GM23338 (cell line): ENCODE results near the gene MDM2. TPM values are rescaled to one million over a fixed set of nuclear protein-coding genes. Genes with fewer than 3 reads are reported as not detected.
A peak's percentile ranks its signal among the peaks of the same experiment; 100 is the strongest.

Experiments used
- ATAC-seq: fragments of 200-7000 bp; cut with Tn5 transposase; 3 replicates; pipeline ENCODE4 v1.9.1; 2020
- DNase-seq: peaks from one replicate; pipeline ENCODE4 v3.0.0-alpha.2; 2015; ENCODE audit warnings: low spot score
- H2AFZ ChIP-seq: fragments of 200-600 bp; sonication (generic); 2 replicates; pipeline ENCODE4 v1.8.0; 2016; ENCODE audit warnings: antibody characterized with exemption, mild to moderate bottlenecking, moderate library complexity
- H3F3A ChIP-seq: fragments of 200-600 bp; sonication (generic); replicated peaks from 2 replicates; pipeline ENCODE4 v1.8.0; 2017; ENCODE audit warnings: antibody characterized with exemption, mixed run types, low read depth
- H3K27ac ChIP-seq: fragments of 200-600 bp; sonication (generic); 2 replicates; pipeline ENCODE4 v1.6.1; 2016; ENCODE audit warnings: low read depth
- H3K27me3 ChIP-seq: fragments of 200-600 bp; sonication (generic); 2 replicates; pipeline ENCODE4 v1.8.0; 2016; ENCODE audit warnings: mild to moderate bottlenecking, mixed run types, moderate library complexity; ENCODE audit not compliant: insufficient read depth
- H3K36me3 ChIP-seq: fragments of 200-600 bp; sonication (generic); 2 replicates; pipeline ENCODE4 v1.8.0; 2016; ENCODE audit warnings: mild to moderate bottlenecking; ENCODE audit not compliant: insufficient read depth
- H3K4me1 ChIP-seq: fragments of 200-600 bp; sonication (generic); 2 replicates; pipeline ENCODE4 v1.8.0; 2016; ENCODE audit warnings: mild to moderate bottlenecking, moderate library complexity; ENCODE audit not compliant: insufficient read depth
- H3K4me2 ChIP-seq: fragments of 200-600 bp; sonication (generic); 2 replicates; pipeline ENCODE4 v1.7.1; 2017; ENCODE audit warnings: mixed run types
- H3K4me3 ChIP-seq: fragments of 200-600 bp; sonication (generic); 2 replicates; pipeline ENCODE4 v1.6.1; 2016; ENCODE audit warnings: mixed run types
- H3K79me2 ChIP-seq: fragments of 200-600 bp; sonication (generic); replicated peaks from 2 replicates; pipeline ENCODE4 v1.8.0; 2017; ENCODE audit warnings: mild to moderate bottlenecking; ENCODE audit not compliant: insufficient read depth
- H3K9me2 ChIP-seq: fragments of 200-600 bp; sonication (generic); 2 replicates; pipeline ENCODE4 v1.8.0; 2017; ENCODE audit not compliant: insufficient read depth
- H4K20me1 ChIP-seq: fragments of 200-600 bp; sonication (generic); replicated peaks from 2 replicates; pipeline ENCODE4 v1.8.0; 2017; ENCODE audit warnings: mild to moderate bottlenecking; ENCODE audit not compliant: insufficient read depth
- H3K27ac Mint-ChIP-seq: 2 replicates; pipeline ENCODE4 v1.8.0; 2020; ENCODE audit warnings: inconsistent platforms, mild to moderate bottlenecking, moderate library complexity, mixed read lengths
- H3K27me3 Mint-ChIP-seq: 3 replicates; pipeline ENCODE4 v1.8.0; 2022; ENCODE audit warnings: low read depth, mild to moderate bottlenecking, moderate library complexity, mixed read lengths, inconsistent platforms; ENCODE audit not compliant: insufficient read depth, poor library complexity
- H3K36me3 Mint-ChIP-seq: 3 replicates; pipeline ENCODE4 v1.8.0; 2021; ENCODE audit warnings: low read depth, mild to moderate bottlenecking, inconsistent platforms, moderate library complexity, mixed read lengths
- H3K4me1 Mint-ChIP-seq: 3 replicates; pipeline ENCODE4 v1.8.0; 2020; ENCODE audit warnings: mild to moderate bottlenecking, inconsistent platforms, mixed read lengths
- H3K4me3 Mint-ChIP-seq: 3 replicates; pipeline ENCODE4 v1.8.0; 2021; ENCODE audit warnings: moderate library complexity, mild to moderate bottlenecking, inconsistent platforms, mixed read lengths
- H3K9me3 Mint-ChIP-seq: 3 replicates; pipeline ENCODE4 v1.8.0; 2020; ENCODE audit warnings: moderate library complexity, mild to moderate bottlenecking, inconsistent platforms, mixed read lengths
- CREB1 ChIP-seq: fragments of 250-450 bp; sonication (Bioruptor Pico); IDR thresholded peaks from 2 replicates; pipeline ENCODE4 v1.5.0; 2020; ENCODE audit warnings: low read depth, mild to moderate bottlenecking, moderate library complexity
- EZH2 ChIP-seq: fragments of 200-600 bp; sonication (generic); IDR thresholded peaks from one replicate; pipeline ENCODE4 v1.8.0; 2017; ENCODE audit warnings: antibody characterized with exemption, mild to moderate bottlenecking, low read depth; ENCODE audit not compliant: unreplicated experiment
- EZH2phosphoT487 ChIP-seq: fragments of 200-600 bp; sonication (generic); IDR thresholded peaks from one replicate; pipeline ENCODE4 v1.8.1; 2018; ENCODE audit warnings: antibody characterized with exemption; ENCODE audit not compliant: unreplicated experiment
- JUNB ChIP-seq: IDR thresholded peaks from one replicate; pipeline ENCODE4 v1.6.1; 2016; ENCODE audit warnings: antibody characterized with exemption; ENCODE audit not compliant: unreplicated experiment
- NANOG ChIP-seq: IDR thresholded peaks from 2 replicates; pipeline ENCODE4 v1.6.1; 2016; ENCODE audit warnings: antibody characterized with exemption, borderline replicate concordance
- POLR2AphosphoS5 ChIP-seq: IDR thresholded peaks from 2 replicates; pipeline ENCODE4 v1.6.1; 2016; ENCODE audit warnings: antibody characterized with exemption, low read depth
- STAT1 ChIP-seq: IDR thresholded peaks from one replicate; pipeline ENCODE4 v1.6.1; 2016; ENCODE audit warnings: antibody characterized with exemption; ENCODE audit not compliant: unreplicated experiment
- ZNF114 ChIP-seq: fragments of 250-450 bp; sonication (Bioruptor Pico); IDR thresholded peaks from 2 replicates; pipeline ENCODE4 v1.5.0; 2020; ENCODE audit warnings: mild to moderate bottlenecking, moderate library complexity
- ZNF331 ChIP-seq: fragments of 250-450 bp; sonication (Bioruptor Pico); IDR thresholded peaks from 2 replicates; pipeline ENCODE4 v1.5.0; 2020; ENCODE audit warnings: low read depth, mild to moderate bottlenecking, moderate library complexity
- polyA plus RNA-seq: library from polyadenylated mRNA; unstranded; fragments of >200 nt; fragmentation: Nextera tagmentation; extraction: Ambion mirVana; gene quantifications from 2 replicates; pipeline ENCODE4 v1.2.1, GENCODE V29; 2016
- total RNA-seq: library from RNA; depleted of rRNA; stranded (reverse); fragments of >200 nt; shearing (Covaris generic); gene quantifications from 2 replicates; pipeline ENCODE4 v1.2.3, GENCODE V29; 2014
- TF ChIP-seq, protein P1 (sequence below): IDR thresholded peaks from 2 replicates; pipeline ENCODE4 v1.6.1; 2016; ENCODE audit warnings: antibody characterized with exemption
- TF ChIP-seq, protein P2 (sequence below): fragments of 250-450 bp; sonication (Bioruptor Pico); IDR thresholded peaks from 2 replicates; pipeline ENCODE4 v1.5.0; 2020; ENCODE audit warnings: mild to moderate bottlenecking, moderate library complexity
- TF ChIP-seq, protein P3 (sequence below): IDR thresholded peaks from one replicate; pipeline ENCODE4 v1.6.1; 2018; ENCODE audit warnings: antibody characterized with exemption; ENCODE audit not compliant: unreplicated experiment
- TF ChIP-seq, protein P4 (sequence below), 2 experiments: fragments of 200-600 bp in 1 of 2; sonication (generic) in 1 of 2; conservative IDR thresholded peaks; 2 replicates each; pipeline versions ENCODE4 v1.5.1 to v1.6.1; 2016 to 2017; ENCODE audit warnings: antibody characterized with exemption in 2 of 2, low read depth in 2 of 2, mild to moderate bottlenecking in 2 of 2, moderate library complexity in 1 of 2

MDM2 gene
- total and polyA plus RNA-seq, 2 experiments from 2014 or later, result 105 to 136 TPM

DNA sequence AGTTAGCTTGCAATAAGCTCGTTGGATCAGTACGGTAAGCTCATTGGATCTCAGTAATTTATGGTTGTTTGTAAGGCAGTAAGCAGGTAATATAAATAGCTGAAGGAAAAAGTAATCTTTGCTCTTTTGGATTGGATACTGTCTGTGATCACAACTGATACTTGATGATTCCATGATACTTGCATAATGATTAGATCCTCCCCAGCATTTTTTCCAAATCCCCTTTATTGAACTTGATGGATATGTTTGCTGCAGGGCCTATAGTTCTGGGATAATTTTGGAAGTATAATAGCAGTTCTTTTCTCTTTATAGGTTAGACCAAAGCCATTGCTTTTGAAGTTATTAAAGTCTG, 5.2 kb downstream of the MDM2 start:
- no peak overlapping the region for H3K27ac Mint-ChIP-seq

More for the DNA sequence above, 5.2 kb downstream of the MDM2 start:
- H3K79me2 ChIP-seq, result peaks cover 86% of the 10 kb centered on the region
- Mint-ChIP-seq H3K4me1 (peaks cover 2% of the 10 kb centered on the region), H3K9me3 (no peaks in the 10 kb centered on the region), H3K4me3 (no peak overlapping the region), H3K27me3 (peaks cover 7% of the 10 kb centered on the region), H3K36me3 (peaks cover 84% of the 10 kb centered on the region)
- H3K4me1 ChIP-seq, result no peaks in the 10 kb centered on the region; the same call in 1 of the 2 replicates
- peaks cover 68% of the 10 kb centered on the region for H3K36me3 ChIP-seq
- H3K4me3 ChIP-seq, result no peak overlapping the region
- peaks cover 45% of the 10 kb centered on the region for H4K20me1 ChIP-seq
- ATAC-seq (no peak), DNase-seq (no peak)
- H3K9me2 ChIP-seq, result no peaks in the 10 kb centered on the region
- 0 out of 2 replicates have a peak, but pooled peaks cover 5% of the 10 kb centered on the region for H3F3A ChIP-seq
- H3K27ac ChIP-seq, result peak overlapping the region; percentile 35; the same call in 1 of the 2 replicates
- no peak overlapping the region for H2AFZ ChIP-seq
- TF ChIP-seq JUNB (no peak), STAT1 (no peak), ZNF331 (CRISPR knock-in tag) (no peak), NANOG (no peak), ZNF114 (CRISPR knock-in tag) (no peak), POLR2AphosphoS5 (no peak), EZH2phosphoT487 (no peak), CREB1 (CRISPR knock-in tag) (no peak), EZH2 (no peak)
- TF ChIP-seq, protein P1, sequence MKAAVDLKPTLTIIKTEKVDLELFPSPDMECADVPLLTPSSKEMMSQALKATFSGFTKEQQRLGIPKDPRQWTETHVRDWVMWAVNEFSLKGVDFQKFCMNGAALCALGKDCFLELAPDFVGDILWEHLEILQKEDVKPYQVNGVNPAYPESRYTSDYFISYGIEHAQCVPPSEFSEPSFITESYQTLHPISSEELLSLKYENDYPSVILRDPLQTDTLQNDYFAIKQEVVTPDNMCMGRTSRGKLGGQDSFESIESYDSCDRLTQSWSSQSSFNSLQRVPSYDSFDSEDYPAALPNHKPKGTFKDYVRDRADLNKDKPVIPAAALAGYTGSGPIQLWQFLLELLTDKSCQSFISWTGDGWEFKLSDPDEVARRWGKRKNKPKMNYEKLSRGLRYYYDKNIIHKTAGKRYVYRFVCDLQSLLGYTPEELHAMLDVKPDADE, result no peak
- TF ChIP-seq, protein P2, sequence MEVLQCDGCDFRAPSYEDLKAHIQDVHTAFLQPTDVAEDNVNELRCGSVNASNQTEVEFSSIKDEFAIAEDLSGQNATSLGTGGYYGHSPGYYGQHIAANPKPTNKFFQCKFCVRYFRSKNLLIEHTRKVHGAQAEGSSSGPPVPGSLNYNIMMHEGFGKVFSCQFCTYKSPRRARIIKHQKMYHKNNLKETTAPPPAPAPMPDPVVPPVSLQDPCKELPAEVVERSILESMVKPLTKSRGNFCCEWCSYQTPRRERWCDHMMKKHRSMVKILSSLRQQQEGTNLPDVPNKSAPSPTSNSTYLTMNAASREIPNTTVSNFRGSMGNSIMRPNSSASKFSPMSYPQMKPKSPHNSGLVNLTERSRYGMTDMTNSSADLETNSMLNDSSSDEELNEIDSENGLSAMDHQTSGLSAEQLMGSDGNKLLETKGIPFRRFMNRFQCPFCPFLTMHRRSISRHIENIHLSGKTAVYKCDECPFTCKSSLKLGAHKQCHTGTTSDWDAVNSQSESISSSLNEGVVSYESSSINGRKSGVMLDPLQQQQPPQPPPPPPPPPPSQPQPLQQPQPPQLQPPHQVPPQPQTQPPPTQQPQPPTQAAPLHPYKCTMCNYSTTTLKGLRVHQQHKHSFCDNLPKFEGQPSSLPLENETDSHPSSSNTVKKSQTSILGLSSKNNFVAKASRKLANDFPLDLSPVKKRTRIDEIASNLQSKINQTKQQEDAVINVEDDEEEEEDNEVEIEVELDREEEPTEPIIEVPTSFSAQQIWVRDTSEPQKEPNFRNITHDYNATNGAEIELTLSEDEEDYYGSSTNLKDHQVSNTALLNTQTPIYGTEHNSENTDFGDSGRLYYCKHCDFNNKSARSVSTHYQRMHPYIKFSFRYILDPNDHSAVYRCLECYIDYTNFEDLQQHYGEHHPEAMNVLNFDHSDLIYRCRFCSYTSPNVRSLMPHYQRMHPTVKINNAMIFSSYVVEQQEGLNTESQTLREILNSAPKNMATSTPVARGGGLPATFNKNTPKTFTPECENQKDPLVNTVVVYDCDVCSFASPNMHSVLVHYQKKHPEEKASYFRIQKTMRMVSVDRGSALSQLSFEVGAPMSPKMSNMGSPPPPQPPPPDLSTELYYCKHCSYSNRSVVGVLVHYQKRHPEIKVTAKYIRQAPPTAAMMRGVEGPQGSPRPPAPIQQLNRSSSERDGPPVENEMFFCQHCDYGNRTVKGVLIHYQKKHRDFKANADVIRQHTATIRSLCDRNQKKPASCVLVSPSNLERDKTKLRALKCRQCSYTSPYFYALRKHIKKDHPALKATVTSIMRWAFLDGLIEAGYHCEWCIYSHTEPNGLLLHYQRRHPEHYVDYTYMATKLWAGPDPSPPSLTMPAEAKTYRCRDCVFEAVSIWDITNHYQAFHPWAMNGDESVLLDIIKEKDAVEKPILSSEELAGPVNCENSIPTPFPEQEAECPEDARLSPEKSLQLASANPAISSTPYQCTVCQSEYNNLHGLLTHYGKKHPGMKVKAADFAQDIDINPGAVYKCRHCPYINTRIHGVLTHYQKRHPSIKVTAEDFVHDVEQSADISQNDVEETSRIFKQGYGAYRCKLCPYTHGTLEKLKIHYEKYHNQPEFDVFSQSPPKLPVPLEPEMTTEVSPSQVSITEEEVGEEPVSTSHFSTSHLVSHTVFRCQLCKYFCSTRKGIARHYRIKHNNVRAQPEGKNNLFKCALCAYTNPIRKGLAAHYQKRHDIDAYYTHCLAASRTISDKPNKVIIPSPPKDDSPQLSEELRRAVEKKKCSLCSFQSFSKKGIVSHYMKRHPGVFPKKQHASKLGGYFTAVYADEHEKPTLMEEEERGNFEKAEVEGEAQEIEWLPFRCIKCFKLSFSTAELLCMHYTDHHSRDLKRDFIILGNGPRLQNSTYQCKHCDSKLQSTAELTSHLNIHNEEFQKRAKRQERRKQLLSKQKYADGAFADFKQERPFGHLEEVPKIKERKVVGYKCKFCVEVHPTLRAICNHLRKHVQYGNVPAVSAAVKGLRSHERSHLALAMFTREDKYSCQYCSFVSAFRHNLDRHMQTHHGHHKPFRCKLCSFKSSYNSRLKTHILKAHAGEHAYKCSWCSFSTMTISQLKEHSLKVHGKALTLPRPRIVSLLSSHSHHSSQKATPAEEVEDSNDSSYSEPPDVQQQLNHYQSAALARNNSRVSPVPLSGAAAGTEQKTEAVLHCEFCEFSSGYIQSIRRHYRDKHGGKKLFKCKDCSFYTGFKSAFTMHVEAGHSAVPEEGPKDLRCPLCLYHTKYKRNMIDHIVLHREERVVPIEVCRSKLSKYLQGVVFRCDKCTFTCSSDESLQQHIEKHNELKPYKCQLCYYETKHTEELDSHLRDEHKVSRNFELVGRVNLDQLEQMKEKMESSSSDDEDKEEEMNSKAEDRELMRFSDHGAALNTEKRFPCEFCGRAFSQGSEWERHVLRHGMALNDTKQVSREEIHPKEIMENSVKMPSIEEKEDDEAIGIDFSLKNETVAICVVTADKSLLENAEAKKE (CRISPR knock-in tag), result no peak
- TF ChIP-seq, protein P3, sequence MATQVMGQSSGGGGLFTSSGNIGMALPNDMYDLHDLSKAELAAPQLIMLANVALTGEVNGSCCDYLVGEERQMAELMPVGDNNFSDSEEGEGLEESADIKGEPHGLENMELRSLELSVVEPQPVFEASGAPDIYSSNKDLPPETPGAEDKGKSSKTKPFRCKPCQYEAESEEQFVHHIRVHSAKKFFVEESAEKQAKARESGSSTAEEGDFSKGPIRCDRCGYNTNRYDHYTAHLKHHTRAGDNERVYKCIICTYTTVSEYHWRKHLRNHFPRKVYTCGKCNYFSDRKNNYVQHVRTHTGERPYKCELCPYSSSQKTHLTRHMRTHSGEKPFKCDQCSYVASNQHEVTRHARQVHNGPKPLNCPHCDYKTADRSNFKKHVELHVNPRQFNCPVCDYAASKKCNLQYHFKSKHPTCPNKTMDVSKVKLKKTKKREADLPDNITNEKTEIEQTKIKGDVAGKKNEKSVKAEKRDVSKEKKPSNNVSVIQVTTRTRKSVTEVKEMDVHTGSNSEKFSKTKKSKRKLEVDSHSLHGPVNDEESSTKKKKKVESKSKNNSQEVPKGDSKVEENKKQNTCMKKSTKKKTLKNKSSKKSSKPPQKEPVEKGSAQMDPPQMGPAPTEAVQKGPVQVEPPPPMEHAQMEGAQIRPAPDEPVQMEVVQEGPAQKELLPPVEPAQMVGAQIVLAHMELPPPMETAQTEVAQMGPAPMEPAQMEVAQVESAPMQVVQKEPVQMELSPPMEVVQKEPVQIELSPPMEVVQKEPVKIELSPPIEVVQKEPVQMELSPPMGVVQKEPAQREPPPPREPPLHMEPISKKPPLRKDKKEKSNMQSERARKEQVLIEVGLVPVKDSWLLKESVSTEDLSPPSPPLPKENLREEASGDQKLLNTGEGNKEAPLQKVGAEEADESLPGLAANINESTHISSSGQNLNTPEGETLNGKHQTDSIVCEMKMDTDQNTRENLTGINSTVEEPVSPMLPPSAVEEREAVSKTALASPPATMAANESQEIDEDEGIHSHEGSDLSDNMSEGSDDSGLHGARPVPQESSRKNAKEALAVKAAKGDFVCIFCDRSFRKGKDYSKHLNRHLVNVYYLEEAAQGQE, result no peak
- TF ChIP-seq, protein P4, sequence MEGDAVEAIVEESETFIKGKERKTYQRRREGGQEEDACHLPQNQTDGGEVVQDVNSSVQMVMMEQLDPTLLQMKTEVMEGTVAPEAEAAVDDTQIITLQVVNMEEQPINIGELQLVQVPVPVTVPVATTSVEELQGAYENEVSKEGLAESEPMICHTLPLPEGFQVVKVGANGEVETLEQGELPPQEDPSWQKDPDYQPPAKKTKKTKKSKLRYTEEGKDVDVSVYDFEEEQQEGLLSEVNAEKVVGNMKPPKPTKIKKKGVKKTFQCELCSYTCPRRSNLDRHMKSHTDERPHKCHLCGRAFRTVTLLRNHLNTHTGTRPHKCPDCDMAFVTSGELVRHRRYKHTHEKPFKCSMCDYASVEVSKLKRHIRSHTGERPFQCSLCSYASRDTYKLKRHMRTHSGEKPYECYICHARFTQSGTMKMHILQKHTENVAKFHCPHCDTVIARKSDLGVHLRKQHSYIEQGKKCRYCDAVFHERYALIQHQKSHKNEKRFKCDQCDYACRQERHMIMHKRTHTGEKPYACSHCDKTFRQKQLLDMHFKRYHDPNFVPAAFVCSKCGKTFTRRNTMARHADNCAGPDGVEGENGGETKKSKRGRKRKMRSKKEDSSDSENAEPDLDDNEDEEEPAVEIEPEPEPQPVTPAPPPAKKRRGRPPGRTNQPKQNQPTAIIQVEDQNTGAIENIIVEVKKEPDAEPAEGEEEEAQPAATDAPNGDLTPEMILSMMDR (conservative IDR thresholded peaks at IDR 0.05; ENCODE audit: low read depth in 2 of 2), result no peak
- no peaks in the 10 kb centered on the region for H3K27me3 ChIP-seq
- H3K4me2 ChIP-seq, result no peak overlapping the region
